NCI-H2107 treated with DMSO at 0.1 percent for 48 hours (cell line): ENCODE results near the gene PRKCZ.
"Not testable (repeated sequence)": the region's sequence is repeated elsewhere in the genome, so short reads cannot be mapped to it uniquely, and the experiment has no call there.

Experiments
- DNase-seq: peaks from one replicate; lab custom pipeline; 2025; ENCODE audit not compliant: unreplicated experiment; lab: John Stamatoyannopoulos, UW

Gene PRKCZ

DNA sequence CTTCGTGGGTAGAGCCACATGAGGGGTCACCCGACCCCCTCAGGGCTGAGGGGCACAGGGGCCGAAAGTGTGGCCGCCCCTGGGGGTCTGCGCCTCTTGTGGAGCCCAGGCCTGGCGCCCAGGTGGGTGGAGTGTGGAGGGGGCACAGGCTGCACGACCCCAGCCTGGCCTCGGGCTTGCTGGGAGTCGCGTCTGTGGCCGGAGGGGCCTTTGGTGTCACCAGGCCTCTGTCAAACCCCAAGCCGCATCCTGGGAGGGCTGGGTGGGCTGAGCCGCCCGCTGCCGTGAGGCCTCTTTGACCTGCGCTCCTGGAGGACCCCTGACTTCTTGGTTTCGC, 83.6 kb downstream of the PRKCZ start:
- no peak for DNase-seq

GRCh38 chr1:2134266-2134620, 84.0 kb downstream of the PRKCZ start:
- no peak for DNase-seq

- DNase-seq, result no peak
Observed at GRCh38 chr1:2134621-2135307, 84.6 kb downstream of the PRKCZ start.

DNA sequence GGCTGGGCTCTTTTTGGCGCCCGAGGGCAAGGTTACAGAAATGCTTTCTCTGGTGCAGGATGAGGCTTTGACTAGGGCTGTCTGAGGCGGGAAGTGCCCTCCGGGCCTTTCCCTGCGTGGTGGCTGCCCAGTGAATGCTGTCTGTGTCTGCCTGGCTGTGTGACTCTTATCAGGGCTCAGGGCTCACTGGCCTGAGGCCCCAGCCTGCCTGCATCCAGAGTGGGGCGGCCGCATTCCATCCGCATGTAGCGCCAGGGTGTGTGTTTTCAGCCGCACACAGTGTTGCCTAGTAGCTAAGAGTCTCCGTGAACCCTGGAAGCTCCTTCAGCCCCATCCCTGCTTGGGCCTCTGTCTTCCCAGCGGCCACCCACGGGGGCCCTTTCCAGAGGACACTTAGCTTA, 85.2 kb downstream of the PRKCZ start:
- DNase-seq, result no peak

DNA sequence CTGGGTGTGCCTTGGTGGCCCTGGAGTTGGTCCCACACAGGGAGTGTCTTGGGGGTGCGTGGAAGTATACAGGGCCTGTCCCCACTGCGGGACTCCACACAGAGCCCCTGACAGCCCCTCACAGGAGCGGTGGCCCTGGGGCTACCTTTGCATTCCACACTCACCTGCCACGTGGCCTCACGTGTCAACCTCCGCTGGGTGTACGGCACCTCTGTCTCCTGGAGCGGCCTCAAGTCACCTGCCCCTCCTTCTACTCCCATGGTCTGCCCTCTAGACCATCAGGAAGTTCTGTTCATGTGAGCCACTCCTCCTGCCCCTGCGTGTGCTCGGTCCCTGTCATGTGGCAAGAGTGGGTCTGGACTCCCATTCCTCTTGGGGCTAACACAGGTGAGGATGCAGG, 85.7 kb downstream of the PRKCZ start:
- DNase-seq, result no peak

DNA sequence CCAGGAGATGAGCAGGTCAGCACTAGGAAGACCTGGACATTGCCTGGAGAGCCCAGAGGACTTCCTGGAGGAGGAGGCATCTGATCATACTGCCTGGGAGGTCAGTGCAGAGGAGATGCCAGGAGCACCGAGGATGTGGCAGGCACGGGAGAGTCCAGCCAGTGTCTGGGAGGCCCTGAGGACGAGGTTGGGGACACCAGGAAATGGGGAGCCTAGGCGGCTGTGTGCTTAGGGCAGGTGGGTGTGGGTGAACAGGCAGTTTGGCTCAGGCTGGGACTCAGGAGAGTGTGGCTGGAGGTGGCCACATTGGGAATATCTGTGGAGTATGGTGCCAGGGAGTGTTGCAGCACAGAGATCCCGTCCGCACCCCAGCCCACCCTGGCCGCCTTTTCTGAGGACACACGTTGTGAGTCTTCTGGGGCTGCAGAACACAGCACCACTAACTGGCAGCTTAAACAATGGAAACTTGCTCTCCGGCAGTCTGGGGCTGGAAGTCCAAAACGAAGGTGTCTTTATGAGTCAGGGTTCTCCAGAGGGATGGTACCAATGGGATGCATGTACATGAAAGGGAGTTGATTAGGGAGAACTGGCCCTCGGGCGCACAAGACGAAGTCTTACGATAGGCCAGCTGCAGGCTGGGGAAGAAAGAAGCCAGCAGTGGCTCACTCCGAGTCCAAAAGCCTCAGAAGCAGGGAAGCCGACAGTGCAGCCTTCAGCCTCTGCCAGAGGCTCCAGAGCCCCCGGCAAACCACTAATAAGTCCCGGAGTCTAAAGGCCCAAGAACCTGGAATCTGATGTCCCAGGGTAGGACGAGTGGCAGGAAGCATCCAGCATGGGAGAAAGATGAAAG, 86.4 kb downstream of the PRKCZ start:
- DNase-seq, result no peak

GRCh38 chr1:2137257-2138121, 87.3 kb downstream of the PRKCZ start:
- DNase-seq, result no peak

GRCh38 chr1:2139156-2139555, 88.9 kb downstream of the PRKCZ start:
- not testable (repeated sequence) for DNase-seq

DNA sequence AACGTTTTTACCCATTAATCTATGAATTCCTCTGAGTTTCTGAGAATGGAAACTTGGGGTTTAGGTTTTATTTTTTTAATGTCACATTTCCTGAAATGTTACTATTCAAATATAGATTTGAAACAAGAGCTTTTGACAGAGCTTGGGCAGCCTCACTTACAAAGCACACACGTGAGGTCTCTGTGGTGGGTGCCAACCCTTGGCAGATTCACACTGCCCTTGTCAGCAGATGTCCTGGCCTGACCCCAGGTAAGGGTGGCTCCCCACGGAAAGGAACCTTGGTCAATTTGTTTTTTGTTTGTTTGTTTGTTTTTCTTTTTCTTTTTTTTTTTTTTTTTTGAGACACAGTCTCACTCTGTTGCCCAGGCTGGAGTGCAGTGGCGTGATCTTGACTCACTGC, 90.8 kb downstream of the PRKCZ start:
- no peak for DNase-seq

DNA sequence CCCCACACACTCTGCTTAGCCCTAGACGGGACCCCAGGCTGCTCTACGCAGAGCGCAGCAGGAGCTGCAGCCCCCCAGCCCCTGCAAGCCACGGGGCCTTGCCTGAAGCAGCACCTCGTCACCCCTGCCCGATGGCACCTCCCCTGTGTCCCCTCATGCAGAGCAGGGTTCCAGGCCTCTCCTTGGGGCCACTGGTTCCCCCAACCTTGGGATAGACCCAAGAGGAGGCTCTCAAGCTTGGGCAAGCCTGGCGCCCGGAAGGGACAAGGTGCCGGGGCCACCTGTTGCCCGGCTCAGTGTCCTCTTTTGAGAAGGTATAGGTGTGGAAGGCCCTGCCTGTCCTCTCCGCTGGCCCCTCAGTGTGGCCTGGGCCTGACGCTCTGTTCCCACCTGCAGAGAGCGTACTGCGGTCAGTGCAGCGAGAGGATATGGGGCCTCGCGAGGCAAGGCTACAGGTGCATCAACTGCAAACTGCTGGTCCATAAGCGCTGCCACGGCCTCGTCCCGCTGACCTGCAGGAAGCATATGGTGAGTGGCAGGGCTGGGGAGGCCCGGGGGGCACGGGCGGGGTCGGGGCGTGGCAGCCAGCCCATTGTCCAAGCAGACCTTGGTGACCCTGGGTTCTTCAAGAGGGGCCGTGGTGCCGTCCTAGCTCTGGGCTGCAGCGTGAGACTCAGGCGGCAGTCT, 93.7 kb downstream of the PRKCZ start:
- no peak for DNase-seq

- no peak for DNase-seq
Observed at GRCh38 chr1:2144501-2145090, 94.4 kb downstream of the PRKCZ start.

GRCh38 chr1:2145946-2146835, 96.0 kb downstream of the PRKCZ start:
- no peak for DNase-seq

- DNase-seq, result no peak
Observed at GRCh38 chr1:2146836-2147517, 96.8 kb downstream of the PRKCZ start.

- DNase-seq, result not testable (repeated sequence)
Observed at GRCh38 chr1:2147869-2148268, 97.7 kb downstream of the PRKCZ start.

DNA sequence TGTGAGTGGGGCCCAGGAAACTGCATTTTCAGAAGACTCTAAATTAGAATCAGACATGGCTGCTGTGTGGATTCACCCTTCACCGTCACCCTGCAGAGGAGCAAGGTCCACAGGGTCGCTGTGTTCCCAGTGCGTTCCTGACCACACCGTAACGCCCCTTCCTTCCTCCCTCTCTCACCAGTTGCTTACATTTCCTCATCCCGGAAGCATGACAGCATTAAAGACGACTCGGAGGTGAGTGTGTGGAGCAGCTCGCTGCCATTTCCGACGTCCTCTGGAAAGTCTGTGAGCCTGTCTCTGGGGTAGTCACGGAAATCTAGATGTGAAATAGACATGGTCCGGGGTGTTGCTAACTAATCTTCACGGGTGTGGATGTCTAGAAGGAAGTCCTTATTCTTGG, 98.5 kb downstream of the PRKCZ start:
- no peak for DNase-seq

DNA sequence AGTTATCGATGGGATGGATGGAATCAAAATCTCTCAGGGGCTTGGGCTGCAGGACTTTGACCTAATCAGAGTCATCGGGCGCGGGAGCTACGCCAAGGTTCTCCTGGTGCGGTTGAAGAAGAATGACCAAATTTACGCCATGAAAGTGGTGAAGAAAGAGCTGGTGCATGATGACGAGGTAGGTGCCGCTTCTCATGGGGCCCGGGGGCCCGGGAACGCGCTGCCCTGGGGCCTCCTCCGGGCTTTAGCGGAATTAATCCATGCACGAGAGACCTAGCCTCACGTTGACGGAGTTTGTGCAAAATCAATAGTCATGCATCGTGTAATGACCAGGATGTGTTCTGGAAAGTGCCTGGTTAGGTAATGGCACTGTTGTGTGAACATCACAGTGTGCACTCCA, 100.6 kb downstream of the PRKCZ start:
- DNase-seq, result no peak

DNA sequence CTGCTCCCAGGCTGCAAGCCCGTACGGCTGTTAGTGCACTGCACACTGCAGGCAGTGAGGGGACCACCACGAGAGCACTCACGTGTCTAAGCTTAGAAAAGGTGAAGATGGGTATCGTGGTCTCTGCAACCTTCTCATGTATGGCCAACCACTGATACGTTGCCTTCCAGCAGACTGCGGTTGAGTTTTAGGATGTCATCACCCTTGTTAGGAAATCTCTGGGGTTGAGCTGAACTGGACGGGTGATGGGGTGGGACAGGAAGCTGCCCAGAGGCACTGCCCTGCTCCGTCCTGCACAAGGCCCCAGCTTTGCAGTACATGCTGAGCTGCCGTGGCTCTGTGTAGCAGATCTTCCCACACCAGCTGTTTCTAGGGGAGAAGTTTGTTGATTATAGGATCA, 101.0 kb downstream of the PRKCZ start:
- no peak for DNase-seq

DNA sequence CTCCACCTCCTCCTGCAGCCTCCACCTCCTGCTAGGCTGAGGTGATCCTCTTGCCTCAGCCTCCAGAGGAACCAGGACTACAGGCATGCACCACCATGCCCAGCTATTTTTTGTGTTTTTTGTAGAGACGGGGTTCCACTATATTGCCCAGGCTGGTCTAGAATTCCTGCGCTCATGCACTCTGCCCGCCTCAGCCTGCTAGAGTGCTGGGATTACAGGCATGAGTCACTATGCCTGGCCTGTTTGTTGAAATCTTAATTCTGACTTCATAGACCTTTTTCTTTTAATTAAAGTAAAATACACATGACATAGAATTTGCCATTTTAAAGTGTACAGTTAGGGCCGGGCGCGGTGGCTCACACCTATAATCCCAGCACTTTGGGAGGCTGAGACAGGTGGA, 101.7 kb downstream of the PRKCZ start:
- no peak for DNase-seq

GRCh38 chr1:2152954-2153353, 102.7 kb downstream of the PRKCZ start:
- DNase-seq, result no peak
